Central memory CD8-positive, alpha-beta T cell (primary cell): ENCODE results near the gene BHLHE41.

Source experiments
- ATAC-seq: fragments of 150-1000 bp; cut with Tn5 transposase; replicated peaks from 2 replicates; pipeline ENCODE4 v1.10.0; 2022; ENCODE audit warnings: mild to moderate bottlenecking, moderate FRiP score, moderate number of reproducible peaks; ENCODE audit not compliant: poor library complexity, severe bottlenecking; ENCODE audit errors: extremely low read depth
- DNase-seq, 2 donors: peaks; one replicate each; pipeline ENCODE4 v3.0.0; 2021; ENCODE audit warnings: low spot score in 2 of 2
- H3K27ac Mint-ChIP-seq: one replicate; pipeline ENCODE4 v1.8.0; 2022; ENCODE audit warnings: low read depth, mild to moderate bottlenecking, moderate library complexity, mixed read lengths
- H3K27me3 Mint-ChIP-seq: one replicate; pipeline ENCODE4 v1.8.0; 2022; ENCODE audit warnings: mixed read lengths
- H3K36me3 Mint-ChIP-seq: one replicate; pipeline ENCODE4 v1.8.0; 2022; ENCODE audit warnings: mild to moderate bottlenecking, moderate library complexity, mixed read lengths; ENCODE audit not compliant: insufficient read depth
- H3K4me1 Mint-ChIP-seq: one replicate; pipeline ENCODE4 v1.8.0; 2022; ENCODE audit warnings: mixed read lengths
- H3K4me3 Mint-ChIP-seq: one replicate; pipeline ENCODE4 v1.8.0; 2022; ENCODE audit warnings: mild to moderate bottlenecking, moderate library complexity, mixed read lengths
- H3K9me3 Mint-ChIP-seq: one replicate; pipeline ENCODE4 v1.8.0; 2022; ENCODE audit warnings: mixed read lengths

BHLHE41 gene

GRCh38 chr12:26152507-26153102 is 27.8 kb upstream of the BHLHE41 start:
- H3K36me3 Mint-ChIP-seq: no peaks in the 10 kb centered on the region
- peaks cover 39% of the 10 kb centered on the region for H3K27me3 Mint-ChIP-seq
- no peak overlapping the region for H3K4me3 Mint-ChIP-seq
- H3K27ac Mint-ChIP-seq: no peak overlapping the region
- no peak for ATAC-seq
- DNase-seq: no peak
- no peaks in the 10 kb centered on the region for H3K9me3 Mint-ChIP-seq
- no peaks in the 10 kb centered on the region for H3K4me1 Mint-ChIP-seq

- Mint-ChIP-seq H3K4me1 (no peaks in the 10 kb centered on the region), H3K27ac (no peak overlapping the region), H3K9me3 (no peaks in the 10 kb centered on the region), H3K36me3 (no peaks in the 10 kb centered on the region), H3K27me3 (peaks cover 33% of the 10 kb centered on the region), H3K4me3 (no peak overlapping the region)
- ATAC-seq: no peak
- DNase-seq: no peak
These were observed 26.1 kb upstream of the BHLHE41 start for GRCh38 chr12:26150736-26151450.

- H3K9me3 Mint-ChIP-seq: no peaks in the 10 kb centered on the region
- peaks cover 30% of the 10 kb centered on the region for H3K27me3 Mint-ChIP-seq
- no peak overlapping the region for H3K27ac Mint-ChIP-seq
- no peaks in the 10 kb centered on the region for H3K36me3 Mint-ChIP-seq
- no peaks in the 10 kb centered on the region for H3K4me1 Mint-ChIP-seq
- DNase-seq (no peak), ATAC-seq (no peak)
- H3K4me3 Mint-ChIP-seq: no peak overlapping the region
These were observed 25.2 kb upstream of the BHLHE41 start for GRCh38 chr12:26149968-26150500.

- ATAC-seq (no peak), DNase-seq (no peak)
- Mint-ChIP-seq H3K4me1 (no peaks in the 10 kb centered on the region), H3K4me3 (no peak overlapping the region), H3K27ac (no peak overlapping the region), H3K9me3 (no peaks in the 10 kb centered on the region), H3K27me3 (peaks cover 22% of the 10 kb centered on the region), H3K36me3 (no peaks in the 10 kb centered on the region)
These were observed 23.5 kb upstream of the BHLHE41 start for GRCh38 chr12:26148291-26148690.

- no peak overlapping the region for H3K27ac Mint-ChIP-seq
- H3K4me1 Mint-ChIP-seq: no peaks in the 10 kb centered on the region
- ATAC-seq: no peak
- H3K36me3 Mint-ChIP-seq: no peaks in the 10 kb centered on the region
- peaks cover 7% of the 10 kb centered on the region for H3K27me3 Mint-ChIP-seq
- no peak for DNase-seq
- H3K9me3 Mint-ChIP-seq: no peaks in the 10 kb centered on the region
- H3K4me3 Mint-ChIP-seq: no peak overlapping the region
These were observed 18.5 kb upstream of the BHLHE41 start for GRCh38 chr12:26143291-26143690.

- ATAC-seq: no peak
- Mint-ChIP-seq H3K36me3 (peaks cover 2% of the 10 kb centered on the region), H3K4me3 (no peak overlapping the region), H3K27me3 (peaks cover 17% of the 10 kb centered on the region), H3K9me3 (no peaks in the 10 kb centered on the region), H3K27ac (no peak overlapping the region), H3K4me1 (no peaks in the 10 kb centered on the region)
- DNase-seq: no peak
These were observed 14.0 kb upstream of the BHLHE41 start for GRCh38 chr12:26138860-26139259.

- ATAC-seq (no peak), DNase-seq (no peak)
These were observed 11.9 kb upstream of the BHLHE41 start for GRCh38 chr12:26136688-26137087.

GRCh38 chr12:26135571-26135970 is 10.7 kb upstream of the BHLHE41 start:
- H3K36me3 Mint-ChIP-seq: peaks cover 2% of the 10 kb centered on the region
- no peak overlapping the region for H3K4me3 Mint-ChIP-seq

More at GRCh38 chr12:26136688-26137087, 11.9 kb upstream of the BHLHE41 start:
- Mint-ChIP-seq H3K4me1 (no peaks in the 10 kb centered on the region), H3K27ac (no peak overlapping the region), H3K9me3 (no peaks in the 10 kb centered on the region), H3K4me3 (no peak overlapping the region), H3K27me3 (peaks cover 37% of the 10 kb centered on the region), H3K36me3 (peaks cover 2% of the 10 kb centered on the region)

GRCh38 chr12:26135010-26135420 is 10.2 kb upstream of the BHLHE41 start:
- Mint-ChIP-seq H3K27ac (no peak overlapping the region), H3K4me3 (no peak overlapping the region), H3K9me3 (no peaks in the 10 kb centered on the region), H3K4me1 (no peaks in the 10 kb centered on the region), H3K36me3 (peaks cover 2% of the 10 kb centered on the region), H3K27me3 (peaks cover 48% of the 10 kb centered on the region)
- ATAC-seq (no peak), DNase-seq (no peak)

More at GRCh38 chr12:26135571-26135970, 10.7 kb upstream of the BHLHE41 start:
- no peaks in the 10 kb centered on the region for H3K9me3 Mint-ChIP-seq
- peaks cover 45% of the 10 kb centered on the region for H3K27me3 Mint-ChIP-seq
- no peak for ATAC-seq
- H3K4me1 Mint-ChIP-seq: no peaks in the 10 kb centered on the region
- no peak for DNase-seq
- H3K27ac Mint-ChIP-seq: no peak overlapping the region

GRCh38 chr12:26134540-26134939 is 9.7 kb upstream of the BHLHE41 start:
- DNase-seq (no peak), ATAC-seq (no peak)
- H3K27ac Mint-ChIP-seq: no peak overlapping the region
- H3K9me3 Mint-ChIP-seq: no peaks in the 10 kb centered on the region
- no peak overlapping the region for H3K4me3 Mint-ChIP-seq
- H3K36me3 Mint-ChIP-seq: peaks cover 2% of the 10 kb centered on the region
- peaks cover 53% of the 10 kb centered on the region for H3K27me3 Mint-ChIP-seq
- H3K4me1 Mint-ChIP-seq: no peaks in the 10 kb centered on the region

GRCh38 chr12:26133521-26133920 is 8.7 kb upstream of the BHLHE41 start:
- Mint-ChIP-seq H3K9me3 (no peaks in the 10 kb centered on the region), H3K36me3 (peaks cover 2% of the 10 kb centered on the region), H3K4me1 (no peaks in the 10 kb centered on the region)

GRCh38 chr12:26132866-26133265 is 8.0 kb upstream of the BHLHE41 start:
- Mint-ChIP-seq H3K27me3 (peaks cover 70% of the 10 kb centered on the region), H3K9me3 (no peaks in the 10 kb centered on the region), H3K4me1 (no peaks in the 10 kb centered on the region), H3K36me3 (peaks cover 2% of the 10 kb centered on the region), H3K27ac (no peak overlapping the region), H3K4me3 (no peak overlapping the region)
- no peak for ATAC-seq
- no peak for DNase-seq

More at GRCh38 chr12:26133521-26133920, 8.7 kb upstream of the BHLHE41 start:
- H3K27me3 Mint-ChIP-seq: peaks cover 63% of the 10 kb centered on the region
- no peak overlapping the region for H3K4me3 Mint-ChIP-seq
- ATAC-seq (no peak), DNase-seq (no peak)
- no peak overlapping the region for H3K27ac Mint-ChIP-seq

GRCh38 chr12:26131936-26132335 is 7.1 kb upstream of the BHLHE41 start:
- Mint-ChIP-seq H3K4me1 (no peaks in the 10 kb centered on the region), H3K9me3 (no peaks in the 10 kb centered on the region), H3K27me3 (peaks cover 79% of the 10 kb centered on the region), H3K36me3 (peaks cover 2% of the 10 kb centered on the region), H3K27ac (no peak overlapping the region), H3K4me3 (no peak overlapping the region)
- no peak for ATAC-seq
- no peak for DNase-seq
